GM23338 (cell line): ENCODE results near the gene PACS2.
"Not testable (repeated sequence)": the region's sequence is repeated elsewhere in the genome, so short reads cannot be mapped to it uniquely, and the experiment has no call there.

Experiments used
- CREB1 ChIP-seq: fragments of 250-450 bp; sonication (Bioruptor Pico); IDR thresholded peaks from 2 replicates; pipeline ENCODE4 v1.5.0; 2020; ENCODE audit warnings: low read depth, mild to moderate bottlenecking, moderate library complexity
- EZH2 ChIP-seq: fragments of 200-600 bp; sonication (generic); IDR thresholded peaks from one replicate; pipeline ENCODE4 v1.8.0; 2017; ENCODE audit warnings: antibody characterized with exemption, mild to moderate bottlenecking, low read depth; ENCODE audit not compliant: unreplicated experiment
- EZH2phosphoT487 ChIP-seq: fragments of 200-600 bp; sonication (generic); IDR thresholded peaks from one replicate; pipeline ENCODE4 v1.8.1; 2018; ENCODE audit warnings: antibody characterized with exemption; ENCODE audit not compliant: unreplicated experiment
- JUNB ChIP-seq: IDR thresholded peaks from one replicate; pipeline ENCODE4 v1.6.1; 2016; ENCODE audit warnings: antibody characterized with exemption; ENCODE audit not compliant: unreplicated experiment
- NANOG ChIP-seq: IDR thresholded peaks from 2 replicates; pipeline ENCODE4 v1.6.1; 2016; ENCODE audit warnings: antibody characterized with exemption, borderline replicate concordance
- POLR2AphosphoS5 ChIP-seq: IDR thresholded peaks from 2 replicates; pipeline ENCODE4 v1.6.1; 2016; ENCODE audit warnings: antibody characterized with exemption, low read depth
- STAT1 ChIP-seq: IDR thresholded peaks from one replicate; pipeline ENCODE4 v1.6.1; 2016; ENCODE audit warnings: antibody characterized with exemption; ENCODE audit not compliant: unreplicated experiment
- ZNF114 ChIP-seq: fragments of 250-450 bp; sonication (Bioruptor Pico); IDR thresholded peaks from 2 replicates; pipeline ENCODE4 v1.5.0; 2020; ENCODE audit warnings: mild to moderate bottlenecking, moderate library complexity
- ZNF331 ChIP-seq: fragments of 250-450 bp; sonication (Bioruptor Pico); IDR thresholded peaks from 2 replicates; pipeline ENCODE4 v1.5.0; 2020; ENCODE audit warnings: low read depth, mild to moderate bottlenecking, moderate library complexity
- TF ChIP-seq, protein P1 (sequence below), 2 experiments: fragments of 200-600 bp in 1 of 2; sonication (generic) in 1 of 2; conservative IDR thresholded peaks; 2 replicates each; pipeline versions ENCODE4 v1.5.1 to v1.6.1; 2016 to 2017; ENCODE audit warnings: antibody characterized with exemption in 2 of 2, low read depth in 2 of 2, mild to moderate bottlenecking in 2 of 2, moderate library complexity in 1 of 2
- TF ChIP-seq, protein P2 (sequence below): IDR thresholded peaks from one replicate; pipeline ENCODE4 v1.6.1; 2018; ENCODE audit warnings: antibody characterized with exemption; ENCODE audit not compliant: unreplicated experiment
- TF ChIP-seq, protein P3 (sequence below): IDR thresholded peaks from 2 replicates; pipeline ENCODE4 v1.6.1; 2016; ENCODE audit warnings: antibody characterized with exemption
- TF ChIP-seq, protein P4 (sequence below): fragments of 250-450 bp; sonication (Bioruptor Pico); IDR thresholded peaks from 2 replicates; pipeline ENCODE4 v1.5.0; 2020; ENCODE audit warnings: mild to moderate bottlenecking, moderate library complexity

DNA sequence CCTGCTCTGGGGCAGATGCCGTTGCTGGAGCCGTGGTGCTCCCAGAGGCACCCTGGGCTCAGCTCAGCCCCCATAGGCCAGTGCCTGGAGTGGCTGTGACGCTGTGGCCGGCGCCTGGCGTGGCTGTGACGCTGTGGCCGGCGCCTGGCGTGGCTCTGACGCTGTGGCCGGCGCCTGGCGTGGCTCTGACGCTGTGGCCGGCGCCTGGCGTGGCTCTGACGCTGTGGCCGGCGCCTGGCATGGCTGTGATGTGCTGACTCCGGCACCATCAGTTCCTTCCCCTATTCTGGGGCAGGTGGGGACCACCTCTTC is 20.6 kb downstream of the PACS2 start:
- TF ChIP-seq, protein P1, sequence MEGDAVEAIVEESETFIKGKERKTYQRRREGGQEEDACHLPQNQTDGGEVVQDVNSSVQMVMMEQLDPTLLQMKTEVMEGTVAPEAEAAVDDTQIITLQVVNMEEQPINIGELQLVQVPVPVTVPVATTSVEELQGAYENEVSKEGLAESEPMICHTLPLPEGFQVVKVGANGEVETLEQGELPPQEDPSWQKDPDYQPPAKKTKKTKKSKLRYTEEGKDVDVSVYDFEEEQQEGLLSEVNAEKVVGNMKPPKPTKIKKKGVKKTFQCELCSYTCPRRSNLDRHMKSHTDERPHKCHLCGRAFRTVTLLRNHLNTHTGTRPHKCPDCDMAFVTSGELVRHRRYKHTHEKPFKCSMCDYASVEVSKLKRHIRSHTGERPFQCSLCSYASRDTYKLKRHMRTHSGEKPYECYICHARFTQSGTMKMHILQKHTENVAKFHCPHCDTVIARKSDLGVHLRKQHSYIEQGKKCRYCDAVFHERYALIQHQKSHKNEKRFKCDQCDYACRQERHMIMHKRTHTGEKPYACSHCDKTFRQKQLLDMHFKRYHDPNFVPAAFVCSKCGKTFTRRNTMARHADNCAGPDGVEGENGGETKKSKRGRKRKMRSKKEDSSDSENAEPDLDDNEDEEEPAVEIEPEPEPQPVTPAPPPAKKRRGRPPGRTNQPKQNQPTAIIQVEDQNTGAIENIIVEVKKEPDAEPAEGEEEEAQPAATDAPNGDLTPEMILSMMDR (conservative IDR thresholded peaks at IDR 0.05; ENCODE audit: low read depth in 2 of 2) = not testable (repeated sequence)
- TF ChIP-seq STAT1; POLR2AphosphoS5; EZH2phosphoT487; JUNB; CREB1 (CRISPR knock-in tag); NANOG; EZH2; ZNF114 (CRISPR knock-in tag); ZNF331 (CRISPR knock-in tag): not testable (repeated sequence)
- TF ChIP-seq, protein P2, sequence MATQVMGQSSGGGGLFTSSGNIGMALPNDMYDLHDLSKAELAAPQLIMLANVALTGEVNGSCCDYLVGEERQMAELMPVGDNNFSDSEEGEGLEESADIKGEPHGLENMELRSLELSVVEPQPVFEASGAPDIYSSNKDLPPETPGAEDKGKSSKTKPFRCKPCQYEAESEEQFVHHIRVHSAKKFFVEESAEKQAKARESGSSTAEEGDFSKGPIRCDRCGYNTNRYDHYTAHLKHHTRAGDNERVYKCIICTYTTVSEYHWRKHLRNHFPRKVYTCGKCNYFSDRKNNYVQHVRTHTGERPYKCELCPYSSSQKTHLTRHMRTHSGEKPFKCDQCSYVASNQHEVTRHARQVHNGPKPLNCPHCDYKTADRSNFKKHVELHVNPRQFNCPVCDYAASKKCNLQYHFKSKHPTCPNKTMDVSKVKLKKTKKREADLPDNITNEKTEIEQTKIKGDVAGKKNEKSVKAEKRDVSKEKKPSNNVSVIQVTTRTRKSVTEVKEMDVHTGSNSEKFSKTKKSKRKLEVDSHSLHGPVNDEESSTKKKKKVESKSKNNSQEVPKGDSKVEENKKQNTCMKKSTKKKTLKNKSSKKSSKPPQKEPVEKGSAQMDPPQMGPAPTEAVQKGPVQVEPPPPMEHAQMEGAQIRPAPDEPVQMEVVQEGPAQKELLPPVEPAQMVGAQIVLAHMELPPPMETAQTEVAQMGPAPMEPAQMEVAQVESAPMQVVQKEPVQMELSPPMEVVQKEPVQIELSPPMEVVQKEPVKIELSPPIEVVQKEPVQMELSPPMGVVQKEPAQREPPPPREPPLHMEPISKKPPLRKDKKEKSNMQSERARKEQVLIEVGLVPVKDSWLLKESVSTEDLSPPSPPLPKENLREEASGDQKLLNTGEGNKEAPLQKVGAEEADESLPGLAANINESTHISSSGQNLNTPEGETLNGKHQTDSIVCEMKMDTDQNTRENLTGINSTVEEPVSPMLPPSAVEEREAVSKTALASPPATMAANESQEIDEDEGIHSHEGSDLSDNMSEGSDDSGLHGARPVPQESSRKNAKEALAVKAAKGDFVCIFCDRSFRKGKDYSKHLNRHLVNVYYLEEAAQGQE = not testable (repeated sequence)
- TF ChIP-seq, protein P3, sequence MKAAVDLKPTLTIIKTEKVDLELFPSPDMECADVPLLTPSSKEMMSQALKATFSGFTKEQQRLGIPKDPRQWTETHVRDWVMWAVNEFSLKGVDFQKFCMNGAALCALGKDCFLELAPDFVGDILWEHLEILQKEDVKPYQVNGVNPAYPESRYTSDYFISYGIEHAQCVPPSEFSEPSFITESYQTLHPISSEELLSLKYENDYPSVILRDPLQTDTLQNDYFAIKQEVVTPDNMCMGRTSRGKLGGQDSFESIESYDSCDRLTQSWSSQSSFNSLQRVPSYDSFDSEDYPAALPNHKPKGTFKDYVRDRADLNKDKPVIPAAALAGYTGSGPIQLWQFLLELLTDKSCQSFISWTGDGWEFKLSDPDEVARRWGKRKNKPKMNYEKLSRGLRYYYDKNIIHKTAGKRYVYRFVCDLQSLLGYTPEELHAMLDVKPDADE = not testable (repeated sequence)
- TF ChIP-seq, protein P4, sequence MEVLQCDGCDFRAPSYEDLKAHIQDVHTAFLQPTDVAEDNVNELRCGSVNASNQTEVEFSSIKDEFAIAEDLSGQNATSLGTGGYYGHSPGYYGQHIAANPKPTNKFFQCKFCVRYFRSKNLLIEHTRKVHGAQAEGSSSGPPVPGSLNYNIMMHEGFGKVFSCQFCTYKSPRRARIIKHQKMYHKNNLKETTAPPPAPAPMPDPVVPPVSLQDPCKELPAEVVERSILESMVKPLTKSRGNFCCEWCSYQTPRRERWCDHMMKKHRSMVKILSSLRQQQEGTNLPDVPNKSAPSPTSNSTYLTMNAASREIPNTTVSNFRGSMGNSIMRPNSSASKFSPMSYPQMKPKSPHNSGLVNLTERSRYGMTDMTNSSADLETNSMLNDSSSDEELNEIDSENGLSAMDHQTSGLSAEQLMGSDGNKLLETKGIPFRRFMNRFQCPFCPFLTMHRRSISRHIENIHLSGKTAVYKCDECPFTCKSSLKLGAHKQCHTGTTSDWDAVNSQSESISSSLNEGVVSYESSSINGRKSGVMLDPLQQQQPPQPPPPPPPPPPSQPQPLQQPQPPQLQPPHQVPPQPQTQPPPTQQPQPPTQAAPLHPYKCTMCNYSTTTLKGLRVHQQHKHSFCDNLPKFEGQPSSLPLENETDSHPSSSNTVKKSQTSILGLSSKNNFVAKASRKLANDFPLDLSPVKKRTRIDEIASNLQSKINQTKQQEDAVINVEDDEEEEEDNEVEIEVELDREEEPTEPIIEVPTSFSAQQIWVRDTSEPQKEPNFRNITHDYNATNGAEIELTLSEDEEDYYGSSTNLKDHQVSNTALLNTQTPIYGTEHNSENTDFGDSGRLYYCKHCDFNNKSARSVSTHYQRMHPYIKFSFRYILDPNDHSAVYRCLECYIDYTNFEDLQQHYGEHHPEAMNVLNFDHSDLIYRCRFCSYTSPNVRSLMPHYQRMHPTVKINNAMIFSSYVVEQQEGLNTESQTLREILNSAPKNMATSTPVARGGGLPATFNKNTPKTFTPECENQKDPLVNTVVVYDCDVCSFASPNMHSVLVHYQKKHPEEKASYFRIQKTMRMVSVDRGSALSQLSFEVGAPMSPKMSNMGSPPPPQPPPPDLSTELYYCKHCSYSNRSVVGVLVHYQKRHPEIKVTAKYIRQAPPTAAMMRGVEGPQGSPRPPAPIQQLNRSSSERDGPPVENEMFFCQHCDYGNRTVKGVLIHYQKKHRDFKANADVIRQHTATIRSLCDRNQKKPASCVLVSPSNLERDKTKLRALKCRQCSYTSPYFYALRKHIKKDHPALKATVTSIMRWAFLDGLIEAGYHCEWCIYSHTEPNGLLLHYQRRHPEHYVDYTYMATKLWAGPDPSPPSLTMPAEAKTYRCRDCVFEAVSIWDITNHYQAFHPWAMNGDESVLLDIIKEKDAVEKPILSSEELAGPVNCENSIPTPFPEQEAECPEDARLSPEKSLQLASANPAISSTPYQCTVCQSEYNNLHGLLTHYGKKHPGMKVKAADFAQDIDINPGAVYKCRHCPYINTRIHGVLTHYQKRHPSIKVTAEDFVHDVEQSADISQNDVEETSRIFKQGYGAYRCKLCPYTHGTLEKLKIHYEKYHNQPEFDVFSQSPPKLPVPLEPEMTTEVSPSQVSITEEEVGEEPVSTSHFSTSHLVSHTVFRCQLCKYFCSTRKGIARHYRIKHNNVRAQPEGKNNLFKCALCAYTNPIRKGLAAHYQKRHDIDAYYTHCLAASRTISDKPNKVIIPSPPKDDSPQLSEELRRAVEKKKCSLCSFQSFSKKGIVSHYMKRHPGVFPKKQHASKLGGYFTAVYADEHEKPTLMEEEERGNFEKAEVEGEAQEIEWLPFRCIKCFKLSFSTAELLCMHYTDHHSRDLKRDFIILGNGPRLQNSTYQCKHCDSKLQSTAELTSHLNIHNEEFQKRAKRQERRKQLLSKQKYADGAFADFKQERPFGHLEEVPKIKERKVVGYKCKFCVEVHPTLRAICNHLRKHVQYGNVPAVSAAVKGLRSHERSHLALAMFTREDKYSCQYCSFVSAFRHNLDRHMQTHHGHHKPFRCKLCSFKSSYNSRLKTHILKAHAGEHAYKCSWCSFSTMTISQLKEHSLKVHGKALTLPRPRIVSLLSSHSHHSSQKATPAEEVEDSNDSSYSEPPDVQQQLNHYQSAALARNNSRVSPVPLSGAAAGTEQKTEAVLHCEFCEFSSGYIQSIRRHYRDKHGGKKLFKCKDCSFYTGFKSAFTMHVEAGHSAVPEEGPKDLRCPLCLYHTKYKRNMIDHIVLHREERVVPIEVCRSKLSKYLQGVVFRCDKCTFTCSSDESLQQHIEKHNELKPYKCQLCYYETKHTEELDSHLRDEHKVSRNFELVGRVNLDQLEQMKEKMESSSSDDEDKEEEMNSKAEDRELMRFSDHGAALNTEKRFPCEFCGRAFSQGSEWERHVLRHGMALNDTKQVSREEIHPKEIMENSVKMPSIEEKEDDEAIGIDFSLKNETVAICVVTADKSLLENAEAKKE (CRISPR knock-in tag) = not testable (repeated sequence)
